Tibial nerve (tissue), 4 donors: ENCODE data around the gene GSG1L. TPM values are rescaled to one million over a fixed set of nuclear protein-coding genes. Genes with fewer than 3 reads are reported as not detected.

Experiments used
- DNase-seq, 2 donors: peaks; one replicate each; pipeline ENCODE4 v3.0.0-alpha.2; 2019; ENCODE audit warnings: low spot score in 2 of 2
- H3K27ac ChIP-seq, 4 donors: fragments of 200-600 bp; sonication (generic) in 3 of 4; one replicate each; pipeline ENCODE4 v1.5.1; 2017 to 2019; ENCODE audit warnings: mild to moderate bottlenecking in 1 of 4
- H3K27me3 ChIP-seq, 2 donors: fragments of 200-600 bp; sonication (generic) in 1 of 2; one replicate each; pipeline versions ENCODE4 v1.5.1 to v1.6.0; 2017 to 2019
- H3K36me3 ChIP-seq, 3 donors: fragments of 200-600 bp; sonication (generic); one replicate each; pipeline ENCODE4 v1.5.1; 2018 to 2019
- H3K4me1 ChIP-seq, 4 donors: fragments of 200-600 bp; sonication (generic) in 3 of 4; one replicate each; pipeline ENCODE4 v1.5.1; 2017 to 2019
- H3K4me3 ChIP-seq, 4 donors: fragments of 200-600 bp; sonication (generic) in 3 of 4; one replicate each; pipeline ENCODE4 v1.5.1; 2017 to 2019; ENCODE audit warnings: mild to moderate bottlenecking in 1 of 4, moderate library complexity in 1 of 4
- H3K9me3 ChIP-seq, 4 donors: fragments of 200-600 bp; sonication (generic) in 3 of 4; one replicate each; pipeline ENCODE4 v1.5.1; 2017 to 2019
- EP300 ChIP-seq, 2 donors: sonication (generic); formaldehyde crosslinking; IDR thresholded peaks; one replicate each; pipeline ENCODE4 v1.6.1; 2017; ENCODE audit warnings: antibody characterized with exemption in 2 of 2, mild to moderate bottlenecking in 1 of 2
- POLR2A ChIP-seq, 2 donors: fragments of 450-650 bp; IDR thresholded peaks; one replicate each; pipeline ENCODE4 v1.6.1; 2017; ENCODE audit warnings: antibody characterized with exemption in 2 of 2, mild to moderate bottlenecking in 2 of 2, moderate library complexity in 2 of 2
- WGBS, 2 donors: methylation state at CpG; one replicate each; pipeline ENCODE4 v1.1.5; 2018; 5-methylcytosine and 5-hydroxymethylcytosine counted together
- total RNA-seq, 4 donors: library from RNA; depleted of rRNA; stranded (reverse); fragments of >200 nt; gene quantifications; one replicate each; pipeline ENCODE4 v1.1.0, GENCODE V29; 2016
- TF ChIP-seq, protein P1 (sequence below), 5 experiments: fragments of 200-600 bp in 3 of 5; fragments of 450-650 bp in 2 of 5; sonication (generic) in 3 of 5; IDR thresholded peaks; one replicate each; pipeline ENCODE4 v1.5.1; 2016 to 2019; ENCODE audit warnings: antibody characterized with exemption in 5 of 5, mild to moderate bottlenecking in 3 of 5, moderate library complexity in 2 of 5

GSG1L gene
- total RNA-seq, 4 donors from 2014 or later = not detected

DNA sequence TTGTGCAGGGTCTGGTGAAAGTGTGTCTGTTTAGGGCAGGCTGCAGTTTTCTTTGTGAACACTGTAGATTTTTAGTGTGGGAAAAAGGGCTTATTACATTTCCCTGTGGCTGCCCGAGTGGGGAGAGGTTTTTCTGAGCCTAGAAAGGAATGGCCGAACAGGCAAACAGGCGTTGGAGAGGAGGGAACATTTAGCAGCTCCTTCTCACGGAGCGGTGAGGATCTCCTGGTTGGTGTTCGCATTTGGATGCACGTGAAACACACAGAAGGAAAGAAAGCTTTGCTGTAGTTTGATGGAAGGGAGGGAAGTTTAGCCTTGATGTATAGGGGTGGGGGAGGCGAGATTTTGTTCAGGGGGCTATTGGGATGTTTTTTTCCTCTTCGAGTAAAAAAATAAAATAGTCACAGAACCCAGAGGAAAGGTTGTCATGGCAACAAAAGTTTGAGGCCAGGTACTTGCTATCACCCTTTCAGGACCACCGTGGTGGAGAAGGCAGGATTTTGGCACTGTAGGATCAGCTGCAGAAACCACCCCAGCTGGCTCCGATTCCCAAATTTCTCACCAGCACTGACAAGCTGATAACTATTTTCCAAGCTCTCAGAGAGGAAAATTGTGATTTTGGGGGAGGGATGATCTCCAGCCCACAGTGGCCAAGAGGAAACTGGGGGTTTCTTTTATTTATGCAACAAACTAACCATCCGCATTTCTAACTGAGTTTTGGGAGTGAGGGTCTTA is 3.5 kb downstream of the GSG1L start:
- no peak for TF ChIP-seq POLR2A (IDR thresholded peaks at IDR 0.05)
- no peak for TF ChIP-seq EP300 (IDR thresholded peaks at IDR 0.05)
- H3K4me1 ChIP-seq = peaks cover 0 to 20% (median 4%) of the 10 kb centered on the region in 4 donors
- H3K36me3 ChIP-seq = no peaks in the 10 kb centered on the region
- H3K27ac ChIP-seq = no peak overlapping the region
- WGBS, 2 donors = 23 to 25% methylated on average over 12 of the region's 12 CpGs
- DNase-seq = no peak
- no peaks in the 10 kb centered on the region for H3K9me3 ChIP-seq
- H3K27me3 ChIP-seq = peaks cover 0 to 66% of the 10 kb centered on the region in 2 donors
- no peak overlapping the region for H3K4me3 ChIP-seq

DNA sequence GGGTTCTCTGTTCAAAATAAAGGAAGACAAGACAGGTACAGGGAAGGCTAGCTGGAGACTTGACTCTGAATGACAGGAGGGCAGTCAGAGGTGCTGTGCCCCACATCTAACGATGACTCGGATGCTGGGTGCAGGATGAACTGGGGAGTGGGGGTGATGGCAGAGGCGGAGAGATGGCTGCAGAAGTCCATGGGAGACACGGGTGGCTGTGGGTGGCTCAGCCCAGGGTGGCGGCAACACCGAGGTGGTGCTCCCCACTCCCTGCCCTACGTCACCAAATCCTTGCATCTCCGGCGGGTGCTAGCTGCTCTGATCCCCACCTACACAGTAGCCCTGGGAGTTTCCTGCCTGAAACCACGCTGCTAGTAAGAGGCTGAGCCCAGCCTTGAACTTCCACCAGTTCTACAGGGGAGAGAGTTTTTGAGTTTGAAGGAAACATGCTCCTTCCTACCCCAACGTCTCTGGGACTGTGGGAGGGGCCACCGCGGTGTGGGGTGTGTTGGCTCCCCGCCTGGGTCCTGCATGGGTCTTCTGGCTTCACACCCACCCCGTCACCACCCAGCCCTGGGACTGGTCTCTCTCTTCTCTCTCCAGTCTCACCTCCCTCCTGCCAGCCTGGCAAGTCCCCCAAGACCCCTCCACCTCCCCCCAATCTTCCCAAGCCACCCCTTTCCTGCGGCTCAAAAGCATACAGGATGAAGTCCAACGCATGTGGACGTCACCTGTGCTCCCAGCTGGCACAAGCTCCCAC is 4.5 kb downstream of the GSG1L start:
- TF ChIP-seq EP300 (IDR thresholded peaks at IDR 0.05) (no peak), POLR2A (IDR thresholded peaks at IDR 0.05) (no peak)
- TF ChIP-seq, protein P1, sequence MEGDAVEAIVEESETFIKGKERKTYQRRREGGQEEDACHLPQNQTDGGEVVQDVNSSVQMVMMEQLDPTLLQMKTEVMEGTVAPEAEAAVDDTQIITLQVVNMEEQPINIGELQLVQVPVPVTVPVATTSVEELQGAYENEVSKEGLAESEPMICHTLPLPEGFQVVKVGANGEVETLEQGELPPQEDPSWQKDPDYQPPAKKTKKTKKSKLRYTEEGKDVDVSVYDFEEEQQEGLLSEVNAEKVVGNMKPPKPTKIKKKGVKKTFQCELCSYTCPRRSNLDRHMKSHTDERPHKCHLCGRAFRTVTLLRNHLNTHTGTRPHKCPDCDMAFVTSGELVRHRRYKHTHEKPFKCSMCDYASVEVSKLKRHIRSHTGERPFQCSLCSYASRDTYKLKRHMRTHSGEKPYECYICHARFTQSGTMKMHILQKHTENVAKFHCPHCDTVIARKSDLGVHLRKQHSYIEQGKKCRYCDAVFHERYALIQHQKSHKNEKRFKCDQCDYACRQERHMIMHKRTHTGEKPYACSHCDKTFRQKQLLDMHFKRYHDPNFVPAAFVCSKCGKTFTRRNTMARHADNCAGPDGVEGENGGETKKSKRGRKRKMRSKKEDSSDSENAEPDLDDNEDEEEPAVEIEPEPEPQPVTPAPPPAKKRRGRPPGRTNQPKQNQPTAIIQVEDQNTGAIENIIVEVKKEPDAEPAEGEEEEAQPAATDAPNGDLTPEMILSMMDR (IDR thresholded peaks at IDR 0.05) = no peak
- Histone ChIP-seq H3K27me3 (peaks cover 0 to 61% of the 10 kb centered on the region in 2 donors), H3K9me3 (no peaks in the 10 kb centered on the region), H3K36me3 (no peaks in the 10 kb centered on the region), H3K4me1 (peaks cover 0 to 20% (median 4%) of the 10 kb centered on the region in 4 donors), H3K27ac (no peak overlapping the region), H3K4me3 (no peak overlapping the region)
- WGBS, 2 donors = 61% methylated on average over 18 of the region's 18 CpGs
- no peak for DNase-seq

DNA sequence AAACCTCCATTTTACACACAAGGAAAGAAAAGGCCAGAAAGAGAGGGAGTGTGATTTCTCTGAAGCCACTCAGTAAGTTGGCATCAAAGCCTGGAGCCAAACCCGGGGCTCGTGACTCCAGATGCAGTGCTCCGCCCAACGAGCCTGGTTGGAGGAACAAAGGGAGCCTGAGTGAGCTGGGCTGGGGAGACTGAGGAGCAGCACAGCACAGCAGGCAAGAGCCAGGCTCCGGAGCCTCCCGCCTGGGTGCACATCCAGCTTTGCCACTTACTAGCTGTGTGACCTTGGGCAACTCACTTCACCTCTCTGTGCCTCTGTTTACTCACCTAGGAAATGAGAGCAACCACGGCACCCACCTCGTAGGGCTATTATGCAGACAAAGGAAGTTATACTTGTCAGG is 5.6 kb downstream of the GSG1L start:
- H3K4me3 ChIP-seq = no peak overlapping the region
- no peaks in the 10 kb centered on the region for H3K9me3 ChIP-seq
- TF ChIP-seq POLR2A (IDR thresholded peaks at IDR 0.05) = no peak
- no peak for TF ChIP-seq EP300 (IDR thresholded peaks at IDR 0.05)
- TF ChIP-seq, protein P1 (IDR thresholded peaks at IDR 0.05) = no peak
- H3K4me1 ChIP-seq = peaks cover 0 to 12% (median 2%) of the 10 kb centered on the region in 4 donors
- WGBS, 2 donors = 68 to 83% methylated on average over 8 of the region's 8 CpGs
- no peak for DNase-seq
- H3K27ac ChIP-seq = no peak overlapping the region
- no peaks in the 10 kb centered on the region for H3K36me3 ChIP-seq
- peaks cover 0 to 57% of the 10 kb centered on the region in 2 donors for H3K27me3 ChIP-seq

DNA sequence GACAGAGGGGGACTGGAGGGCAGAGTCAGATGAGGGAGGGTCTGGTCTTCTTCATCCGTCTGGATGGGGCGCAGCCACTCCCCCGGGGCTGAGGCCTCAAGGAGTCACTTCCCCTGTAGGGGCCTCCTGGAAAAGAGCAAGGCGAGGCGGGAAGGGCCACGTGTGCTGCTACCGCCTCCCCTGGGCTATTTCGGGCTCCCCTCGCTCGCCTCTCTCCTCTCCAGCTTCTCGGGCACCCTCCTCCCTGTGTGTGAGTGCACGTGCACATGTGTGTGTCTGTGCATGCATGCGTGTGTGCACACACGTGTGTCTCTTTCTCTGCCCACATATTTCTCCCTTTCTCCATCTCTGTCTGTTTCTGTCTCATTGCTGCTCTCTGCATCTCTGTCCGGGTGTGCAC is 10.1 kb downstream of the GSG1L start:
- DNase-seq = no peak
- WGBS, 2 donors = 34 to 35% methylated on average over 14 to 15 of the region's 15 CpGs
- no peaks in the 10 kb centered on the region for H3K4me1 ChIP-seq
- H3K27ac ChIP-seq = no peak overlapping the region
- peaks cover 0 to 7% (median 3%) of the 10 kb centered on the region in 4 donors for H3K9me3 ChIP-seq
- H3K36me3 ChIP-seq = no peaks in the 10 kb centered on the region
- TF ChIP-seq POLR2A (IDR thresholded peaks at IDR 0.05) (no peak), EP300 (IDR thresholded peaks at IDR 0.05) (no peak)
- TF ChIP-seq, protein P1 (IDR thresholded peaks at IDR 0.05) = no peak
- H3K4me3 ChIP-seq = no peak overlapping the region
- peaks cover 0 to 21% of the 10 kb centered on the region in 2 donors for H3K27me3 ChIP-seq

DNA sequence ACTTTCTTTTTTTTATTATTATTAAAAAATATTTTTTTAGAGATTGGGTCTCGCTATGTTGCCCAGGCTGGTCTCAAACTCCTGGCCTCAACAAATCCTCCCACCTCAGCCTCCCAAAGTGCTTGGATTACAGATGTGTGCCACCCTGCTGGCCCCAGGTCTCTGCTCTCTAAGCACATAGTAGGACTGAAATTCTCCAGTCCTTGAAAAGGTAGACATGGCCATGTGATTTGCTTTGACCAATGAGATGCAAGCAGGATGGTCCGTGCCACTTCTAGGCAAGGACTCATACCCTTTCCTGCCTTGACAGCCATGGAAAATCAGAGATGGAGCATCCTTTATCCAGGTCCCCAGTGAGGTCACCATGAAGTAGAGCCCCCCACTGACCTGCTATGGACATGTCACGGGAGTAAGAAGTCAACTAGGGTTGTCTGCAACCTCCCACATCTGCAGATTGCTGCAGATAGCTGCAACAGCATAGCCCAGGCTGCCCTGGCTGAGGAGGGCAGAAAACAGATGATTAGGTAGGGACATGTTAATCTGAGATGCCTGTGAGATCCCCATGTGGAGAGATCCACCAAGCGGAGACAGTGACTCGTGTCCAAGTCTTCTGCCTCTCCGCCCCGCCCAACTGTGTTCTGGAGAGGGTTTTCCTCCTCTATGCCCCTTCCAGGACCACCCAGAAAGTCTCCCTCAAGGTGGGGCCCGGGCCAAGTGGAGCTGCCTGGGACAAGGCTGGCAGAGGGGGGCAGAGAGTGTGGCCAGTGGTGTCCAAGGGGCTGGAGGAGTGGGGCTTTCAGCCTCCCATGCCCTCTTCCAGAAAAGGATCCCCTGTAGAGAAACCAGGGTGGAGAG is 11.0 kb downstream of the GSG1L start:
- H3K27ac ChIP-seq = no peak overlapping the region
- WGBS, 2 donors = 68 to 77% methylated on average over 8 of the region's 8 CpGs
- H3K4me1 ChIP-seq = no peaks in the 10 kb centered on the region
- peaks cover 0 to 20% of the 10 kb centered on the region in 2 donors for H3K27me3 ChIP-seq
- TF ChIP-seq, protein P1 (IDR thresholded peaks at IDR 0.05) = no peak
- TF ChIP-seq EP300 (IDR thresholded peaks at IDR 0.05) (no peak), POLR2A (IDR thresholded peaks at IDR 0.05) (no peak)
- peaks cover 0 to 14% (median 4%) of the 10 kb centered on the region in 4 donors for H3K9me3 ChIP-seq
- no peaks in the 10 kb centered on the region for H3K36me3 ChIP-seq
- no peak for DNase-seq
- H3K4me3 ChIP-seq = no peak overlapping the region
